Activated CD4-positive, alpha-beta memory T cell treated with anti-CD3 and anti-CD28 coated beads for 36 hours (primary cell): ENCODE measurements around the gene PRSS12. TPM values are rescaled to one million over a fixed set of nuclear protein-coding genes. Genes with fewer than 3 reads are reported as not detected.
"Not testable (repeated sequence)": the region's sequence is repeated elsewhere in the genome, so short reads cannot be mapped to it uniquely, and the experiment has no call there.

Source experiments
- CTCF ChIA-PET: fragments of 350-600 bp; sonication (Branson Sonifier 250); formaldehyde crosslinking; loops from one replicate; lab custom pipeline; 2021; ENCODE audit warnings: antibody characterized with exemption, inconsistent platforms; lab: Charles Lee
- POLR2A ChIA-PET: fragments of 350-600 bp; sonication (Branson Sonifier 250); formaldehyde crosslinking; loops from one replicate; lab custom pipeline; 2021; ENCODE audit warnings: antibody characterized with exemption; lab: Charles Lee
- DNase-seq: peaks from one replicate; pipeline ENCODE4 v3.0.0-alpha.2; 2020
- H3K27ac Mint-ChIP-seq: one replicate; pipeline ENCODE4 v1.8.0; 2021; ENCODE audit warnings: mixed read lengths
- H3K27me3 Mint-ChIP-seq: one replicate; pipeline ENCODE4 v1.8.0; 2021; ENCODE audit warnings: mixed read lengths
- H3K36me3 Mint-ChIP-seq: one replicate; pipeline ENCODE4 v1.8.0; 2021; ENCODE audit warnings: mixed read lengths
- H3K4me1 Mint-ChIP-seq: one replicate; pipeline ENCODE4 v1.8.0; 2021; ENCODE audit warnings: low read depth, mixed read lengths
- H3K4me3 Mint-ChIP-seq: one replicate; pipeline ENCODE4 v1.8.0; 2021; ENCODE audit warnings: mild to moderate bottlenecking, mixed read lengths
- H3K9me3 Mint-ChIP-seq: one replicate; pipeline ENCODE4 v1.8.0; 2021; ENCODE audit warnings: mixed read lengths
- intact Hi-C: fragments of 100-400 bp; cut with micrococcal nuclease; formaldehyde crosslinking; loops from one replicate; pipeline ENCODE4 v1.15.1; 2023
- total RNA-seq, 2 experiments: library from RNA; stranded (reverse); gene quantifications; one replicate each; pipeline ENCODE4 v1.2.3, GENCODE V29; 2021

The PRSS12 gene
- total RNA-seq, 2 experiments from 2014 or later = not detected

DNA sequence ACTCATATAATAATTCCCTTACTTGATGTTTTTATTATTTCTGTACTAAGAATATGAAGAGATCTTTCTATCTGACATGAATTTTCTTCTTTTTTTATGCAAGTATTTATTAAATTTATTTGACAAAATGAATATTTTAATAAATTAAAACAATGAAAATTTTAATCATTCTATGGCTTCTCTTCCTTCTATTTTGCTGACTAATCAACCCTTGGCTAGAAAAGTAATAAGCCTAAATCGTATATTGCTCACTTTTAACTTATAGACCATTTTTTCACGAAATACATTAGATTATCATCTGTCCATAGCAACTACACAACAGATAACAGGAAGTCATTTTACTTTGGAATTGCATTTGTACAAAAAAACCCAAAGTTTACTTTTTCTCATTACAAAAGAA lies 38.6 kb downstream of the PRSS12 start:
- ChIA-PET POLR2A (no interaction called here), CTCF (interaction anchor here (1.5 kb wide), 1 partner anchor 39 kb away, joined by 3 read pairs; the partner anchor contains the start of gene PRSS12)
- H3K9me3 Mint-ChIP-seq = no peaks in the 10 kb centered on the region
- H3K4me1 Mint-ChIP-seq = no peaks in the 10 kb centered on the region
- H3K27me3 Mint-ChIP-seq = peaks cover 7% of the 10 kb centered on the region
- H3K36me3 Mint-ChIP-seq = no peaks in the 10 kb centered on the region
- no peak overlapping the region for H3K27ac Mint-ChIP-seq
- no peak overlapping the region for H3K4me3 Mint-ChIP-seq
- DNase-seq = no peak
- intact Hi-C loops = no loop called here

DNA sequence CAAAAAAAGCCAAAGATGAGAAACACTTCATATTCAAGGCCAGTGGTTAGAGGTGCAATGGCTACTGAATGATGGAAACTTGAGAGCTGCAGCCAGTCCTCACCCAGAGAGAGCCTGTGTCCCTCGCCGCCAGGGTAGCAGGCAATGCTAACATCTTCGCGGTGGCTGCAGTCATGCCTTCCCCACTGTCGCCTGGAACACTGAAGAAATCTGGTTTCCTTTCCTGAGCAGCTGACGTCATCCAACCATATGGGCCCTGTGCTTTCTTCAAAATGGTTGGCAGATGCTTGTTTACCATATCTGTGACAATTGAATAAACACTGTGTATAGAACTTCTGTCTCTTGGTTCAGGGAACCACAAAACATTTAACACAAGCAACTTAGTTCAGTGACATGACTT lies 39.7 kb downstream of the PRSS12 start:
- Mint-ChIP-seq H3K27me3 (peaks cover 4% of the 10 kb centered on the region), H3K9me3 (no peaks in the 10 kb centered on the region), H3K36me3 (no peaks in the 10 kb centered on the region), H3K4me1 (no peaks in the 10 kb centered on the region), H3K4me3 (no peak overlapping the region), H3K27ac (no peak overlapping the region)
- intact Hi-C loops = no loop called here
- DNase-seq = no peak
- CTCF ChIA-PET = interaction anchor here (1.3 kb wide), 1 partner anchor 40 kb away, joined by 3 read pairs; the partner anchor contains the start of gene PRSS12
- POLR2A ChIA-PET = no interaction called here

GRCh38 chr4:118308306-118309030 lies 44.3 kb downstream of the PRSS12 start:
- Mint-ChIP-seq H3K27me3 (peaks cover 4% of the 10 kb centered on the region), H3K36me3 (no peaks in the 10 kb centered on the region), H3K27ac (no peak overlapping the region), H3K9me3 (no peaks in the 10 kb centered on the region), H3K4me3 (no peak overlapping the region), H3K4me1 (no peaks in the 10 kb centered on the region)
- no peak for DNase-seq
- intact Hi-C loops = no loop called here
- CTCF ChIA-PET = interaction anchor here (1.7 kb wide), 1 partner anchor 45 kb away, joined by 6 read pairs; the partner anchor contains the start of gene PRSS12
- POLR2A ChIA-PET = no interaction called here

- H3K4me1 Mint-ChIP-seq = no peaks in the 10 kb centered on the region
- no peak overlapping the region for H3K27ac Mint-ChIP-seq
- peaks cover 5% of the 10 kb centered on the region for H3K27me3 Mint-ChIP-seq
- CTCF ChIA-PET = interaction anchor here (1.7 kb wide), 1 partner anchor 46 kb away, joined by 6 read pairs; the partner anchor contains the start of gene PRSS12
- POLR2A ChIA-PET = no interaction called here
- DNase-seq = no peak
- no peaks in the 10 kb centered on the region for H3K36me3 Mint-ChIP-seq
- no peak overlapping the region for H3K4me3 Mint-ChIP-seq
- intact Hi-C loops = no loop called here
- H3K9me3 Mint-ChIP-seq = no peaks in the 10 kb centered on the region
These were observed 45.2 kb downstream of the PRSS12 start for GRCh38 chr4:118307643-118308042.

GRCh38 chr4:118299619-118300018 lies 53.2 kb downstream of the PRSS12 start:
- H3K9me3 Mint-ChIP-seq, H3K36me3 Mint-ChIP-seq, H3K27me3 Mint-ChIP-seq, CTCF ChIA-PET, DNase-seq, intact Hi-C loops, H3K27ac Mint-ChIP-seq, POLR2A ChIA-PET, H3K4me1 Mint-ChIP-seq, H3K4me3 Mint-ChIP-seq: not testable (repeated sequence)

DNA sequence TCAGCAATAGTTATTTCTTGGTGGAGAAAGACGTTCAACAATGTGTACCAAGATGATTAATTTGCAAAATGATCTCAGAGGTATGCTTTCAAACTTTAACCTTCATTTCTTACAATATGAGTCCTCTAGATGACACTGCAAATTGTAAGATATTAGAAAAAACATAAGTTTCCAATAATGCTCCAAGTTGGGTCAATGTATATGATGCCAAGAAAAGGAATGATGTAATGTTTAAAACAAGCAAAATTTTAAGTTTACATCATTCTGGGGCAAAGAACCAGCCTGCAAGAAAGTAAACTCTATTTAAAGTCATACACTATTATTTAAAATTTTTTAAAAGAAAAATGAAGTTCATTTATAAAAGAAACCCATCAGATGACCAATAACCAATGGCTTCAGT lies 56.1 kb downstream of the PRSS12 start:
- H3K27me3 Mint-ChIP-seq = peaks cover 4% of the 10 kb centered on the region
- POLR2A ChIA-PET = no interaction called here
- peaks cover 2% of the 10 kb centered on the region for H3K36me3 Mint-ChIP-seq
- DNase-seq = no peak
- intact Hi-C loops = no loop called here
- H3K27ac Mint-ChIP-seq = no peak overlapping the region
- H3K4me3 Mint-ChIP-seq = no peak overlapping the region
- H3K4me1 Mint-ChIP-seq = no peaks in the 10 kb centered on the region
- H3K9me3 Mint-ChIP-seq = no peaks in the 10 kb centered on the region
- CTCF ChIA-PET = no interaction called here

GRCh38 chr4:118290951-118291350 lies 61.9 kb downstream of the PRSS12 start:
- CTCF ChIA-PET = no interaction called here
- Mint-ChIP-seq H3K4me3 (no peak overlapping the region), H3K4me1 (no peaks in the 10 kb centered on the region), H3K27me3 (no peaks in the 10 kb centered on the region), H3K36me3 (peaks cover 6% of the 10 kb centered on the region), H3K9me3 (no peaks in the 10 kb centered on the region), H3K27ac (no peak overlapping the region)
- no peak for DNase-seq
- POLR2A ChIA-PET = no interaction called here
- intact Hi-C loops = no loop called here

DNA sequence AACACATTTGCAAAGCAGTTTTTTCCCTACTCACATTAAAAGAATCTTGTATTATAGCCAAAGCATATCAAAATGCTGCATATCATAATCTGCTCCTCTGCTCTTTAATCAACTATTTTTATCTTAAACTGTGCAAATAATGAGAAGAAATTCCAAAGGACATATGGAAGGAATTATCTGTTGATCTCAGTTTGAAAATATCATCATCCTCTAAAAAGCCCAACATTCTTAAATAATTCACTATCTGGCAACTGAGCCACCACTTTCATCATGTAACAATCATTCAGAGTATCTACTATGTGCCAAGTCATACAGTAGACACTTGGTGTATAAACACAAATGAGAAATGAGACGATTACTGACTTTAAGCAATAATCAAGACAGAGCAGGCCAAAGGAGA lies 63.0 kb downstream of the PRSS12 start:
- no peaks in the 10 kb centered on the region for H3K4me1 Mint-ChIP-seq
- intact Hi-C loops = no loop called here
- no peak overlapping the region for H3K4me3 Mint-ChIP-seq
- H3K9me3 Mint-ChIP-seq = no peaks in the 10 kb centered on the region
- H3K27ac Mint-ChIP-seq = no peak overlapping the region
- H3K27me3 Mint-ChIP-seq = no peaks in the 10 kb centered on the region
- H3K36me3 Mint-ChIP-seq = peaks cover 6% of the 10 kb centered on the region
- ChIA-PET POLR2A (no interaction called here), CTCF (no interaction called here)
- no peak for DNase-seq

DNA sequence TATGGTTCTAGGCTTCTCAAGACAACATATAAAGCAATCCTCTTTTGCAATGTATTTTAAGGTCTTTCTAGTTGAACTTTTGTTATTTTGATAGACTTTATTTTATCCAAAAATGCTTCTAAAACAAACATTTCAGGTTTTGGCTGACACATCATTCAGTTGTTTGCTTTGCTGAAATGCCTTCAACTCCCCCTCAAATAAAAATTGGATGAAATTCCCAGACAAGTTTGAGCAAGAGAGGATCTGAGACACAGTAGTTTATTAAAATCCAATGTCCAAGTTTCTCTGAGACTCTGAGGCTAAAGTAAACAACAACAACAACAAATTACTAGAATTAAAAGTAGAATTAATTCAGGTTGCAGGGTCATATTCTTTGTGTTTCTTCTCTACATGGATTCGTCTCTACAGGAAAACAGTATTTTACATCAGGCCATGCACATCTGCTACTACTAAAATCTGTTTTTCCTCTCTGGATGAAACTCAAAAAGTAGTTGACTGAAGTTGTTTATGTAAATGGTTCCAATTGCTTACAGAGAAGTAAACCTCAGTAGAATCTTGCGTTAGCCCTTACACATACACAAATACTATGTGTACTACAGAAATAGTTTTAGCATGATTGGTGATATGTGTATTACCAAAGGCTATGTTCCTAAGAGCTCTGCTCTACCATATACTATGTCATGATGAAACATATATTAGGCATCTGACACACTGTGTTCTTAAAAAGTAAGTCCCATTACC lies 64.9 kb downstream of the PRSS12 start:
- ChIA-PET CTCF (no interaction called here), POLR2A (no interaction called here)
- no peak for DNase-seq
- intact Hi-C loops = no loop called here
- no peak overlapping the region for H3K4me3 Mint-ChIP-seq
- H3K27ac Mint-ChIP-seq = no peak overlapping the region
- no peaks in the 10 kb centered on the region for H3K9me3 Mint-ChIP-seq
- peaks cover 8% of the 10 kb centered on the region for H3K36me3 Mint-ChIP-seq
- H3K27me3 Mint-ChIP-seq = no peaks in the 10 kb centered on the region
- H3K4me1 Mint-ChIP-seq = peaks cover 7% of the 10 kb centered on the region

DNA sequence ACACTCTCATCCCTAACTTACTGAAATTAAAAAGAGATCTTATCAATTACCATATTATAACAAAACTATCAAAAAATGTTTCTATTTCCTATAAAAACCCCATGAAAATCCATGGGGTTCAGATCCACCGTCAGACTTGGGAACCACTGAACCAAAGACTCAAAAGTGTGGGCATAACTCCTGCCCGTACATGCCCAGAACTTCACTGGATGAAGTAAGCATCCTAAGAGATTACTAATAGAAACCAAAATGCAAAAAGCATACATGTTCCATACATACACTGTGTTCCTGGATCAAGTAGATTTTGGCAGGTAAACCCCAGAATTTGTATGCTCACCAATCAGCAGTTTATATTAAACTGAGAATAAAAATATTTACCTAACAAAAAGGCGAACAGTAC lies 66.1 kb downstream of the PRSS12 start:
- CTCF ChIA-PET = no interaction called here
- H3K27me3 Mint-ChIP-seq = no peaks in the 10 kb centered on the region
- H3K4me3 Mint-ChIP-seq = no peak overlapping the region
- H3K27ac Mint-ChIP-seq = no peak overlapping the region
- peaks cover 19% of the 10 kb centered on the region for H3K4me1 Mint-ChIP-seq
- POLR2A ChIA-PET = no interaction called here
- intact Hi-C loops = no loop called here
- H3K9me3 Mint-ChIP-seq = no peaks in the 10 kb centered on the region
- H3K36me3 Mint-ChIP-seq = peaks cover 18% of the 10 kb centered on the region
- no peak for DNase-seq

- H3K9me3 Mint-ChIP-seq = no peaks in the 10 kb centered on the region
- no peak overlapping the region for H3K27ac Mint-ChIP-seq
- H3K36me3 Mint-ChIP-seq = peaks cover 25% of the 10 kb centered on the region
- ChIA-PET CTCF (interaction anchor here (0.8 kb wide), 1 partner anchor 67 kb away, joined by 4 read pairs; the partner anchor contains the start of gene PRSS12), POLR2A (no interaction called here)
- intact Hi-C loops = no loop called here
- H3K4me1 Mint-ChIP-seq = peaks cover 27% of the 10 kb centered on the region
- H3K27me3 Mint-ChIP-seq = no peaks in the 10 kb centered on the region
- no peak for DNase-seq
- H3K4me3 Mint-ChIP-seq = no peak overlapping the region
These were observed 66.9 kb downstream of the PRSS12 start for GRCh38 chr4:118285931-118286330.

DNA sequence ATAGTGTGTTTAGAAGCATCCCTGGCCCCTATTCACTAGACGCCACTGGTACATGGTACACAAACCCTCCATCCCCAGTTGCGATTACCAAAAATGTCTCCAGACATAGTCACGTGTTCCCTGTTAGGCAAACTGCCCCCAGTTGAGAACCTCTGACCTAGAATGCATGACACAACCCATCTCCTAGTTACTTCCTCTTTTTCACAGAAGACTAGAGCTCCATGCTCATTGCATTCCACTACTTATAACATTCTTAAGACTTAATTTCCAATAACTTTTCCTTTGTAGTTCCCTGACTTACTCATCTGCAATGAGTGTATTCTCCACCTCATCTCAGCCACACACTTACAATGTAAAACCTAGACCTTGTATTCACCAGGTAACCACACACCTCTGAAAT lies 68.6 kb downstream of the PRSS12 start:
- peaks cover 34% of the 10 kb centered on the region for H3K4me1 Mint-ChIP-seq
- H3K4me3 Mint-ChIP-seq = no peak overlapping the region

More for the DNA sequence above, 68.6 kb downstream of the PRSS12 start:
- Mint-ChIP-seq H3K27ac (no peak overlapping the region), H3K27me3 (no peaks in the 10 kb centered on the region), H3K9me3 (no peaks in the 10 kb centered on the region), H3K36me3 (peaks cover 42% of the 10 kb centered on the region)
- DNase-seq = no peak
- intact Hi-C loops = no loop called here
- ChIA-PET POLR2A (no interaction called here), CTCF (interaction anchor here (1.5 kb wide), 1 partner anchor 69 kb away, joined by 5 read pairs; the partner anchor contains the start of gene PRSS12)
